Endothelial cell of umbilical vein (primary cell): Measurements from ENCODE around the gene PHAX. TPM values are rescaled to one million over a fixed set of nuclear protein-coding genes. Genes with fewer than 3 reads are reported as not detected.

ENCODE experiments used
- BruUV-seq: library from RNA; stranded (reverse); fragments of 400-500 nt; replicated peaks from 2 replicates; lab custom pipeline; 2021; lab: Mats Ljungman, UMichigan
- CTCF ChIA-PET: fragments of 300-600, 350-600 bp; sonication (Branson Sonifier 250); formaldehyde crosslinking; loops from one replicate; lab custom pipeline; 2021; ENCODE audit warnings: antibody characterized with exemption, inconsistent platforms; lab: Charles Lee
- POLR2A ChIA-PET: fragments of 300-600, 350-600 bp; sonication (Branson Sonifier 250); formaldehyde crosslinking; loops from one replicate; lab custom pipeline; 2021; ENCODE audit warnings: antibody characterized with exemption, inconsistent platforms; lab: Charles Lee
- DNase-seq: peaks from one replicate; pipeline ENCODE4 v3.0.0-alpha.2; 2011; ENCODE audit warnings: low read depth, low spot score
- FAIRE-seq: peaks from 2 replicates; lab custom pipeline; 2011; peaks lifted over from hg19 to GRCh38; lab: Jason Lieb, UNC
- H2AFZ ChIP-seq: 2 replicates; pipeline ENCODE4 v1.6.0; 2012; ENCODE audit warnings: low read depth, low read length, control low read depth, inconsistent platforms
- H3K27ac ChIP-seq: 2 replicates; pipeline ENCODE4 v1.5.1; 2011; ENCODE audit warnings: low read depth, mild to moderate bottlenecking, control low read depth, low read length, moderate library complexity; ENCODE audit not compliant: insufficient read depth
- H3K27me3 ChIP-seq, 2 experiments: 2 replicates each; pipeline versions ENCODE4 v1.6.0 to v1.6.1; 2011; ENCODE audit warnings: low read length in 2 of 2, mixed read lengths in 1 of 2; ENCODE audit not compliant: control insufficient read depth in 2 of 2, insufficient read depth in 2 of 2
- H3K36me3 ChIP-seq, 2 experiments: 2 replicates in 1 of 2; 3 replicates in 1 of 2; pipeline ENCODE4 v1.5.1; 2011; ENCODE audit warnings: low read length in 2 of 2, mild to moderate bottlenecking in 1 of 2, moderate library complexity in 1 of 2; ENCODE audit not compliant: control insufficient read depth in 2 of 2, insufficient read depth in 2 of 2; ENCODE audit errors: extremely low read depth in 1 of 2
- H3K4me1 ChIP-seq: 3 replicates; pipeline ENCODE4 v1.5.1; 2011; ENCODE audit warnings: mild to moderate bottlenecking, low read length; ENCODE audit not compliant: control insufficient read depth, insufficient read depth; ENCODE audit errors: extremely low read depth
- H3K4me2 ChIP-seq: 2 replicates; pipeline ENCODE4 v1.6.1; 2011; ENCODE audit warnings: low read length, control low read depth, mixed read lengths; ENCODE audit not compliant: insufficient read depth
- H3K4me3 ChIP-seq, 3 experiments: fragments of 200-600 bp in 1 of 3; sonication (generic), shearing (Covaris generic) in 1 of 3; replicated peaks in 1 of 3; 2 replicates each; pipeline ENCODE4 v1.5.1; 2011 to 2016; ENCODE audit warnings: control low read depth in 3 of 3, low read length in 3 of 3, mild to moderate bottlenecking in 2 of 3, inconsistent platforms in 1 of 3, low read depth in 1 of 3, moderate library complexity in 1 of 3; ENCODE audit not compliant: insufficient read depth in 1 of 3
- H3K79me2 ChIP-seq: 2 replicates; pipeline ENCODE4 v1.6.0; 2012; ENCODE audit warnings: low read length, inconsistent platforms; ENCODE audit not compliant: control insufficient read depth, insufficient read depth
- H3K9ac ChIP-seq: replicated peaks from 2 replicates; pipeline ENCODE3; 2011; ENCODE audit warnings: low read length, control low read depth; ENCODE audit not compliant: insufficient read depth; ENCODE audit errors: extremely low read depth
- H3K9me1 ChIP-seq: replicated peaks from 3 replicates; pipeline ENCODE4 v1.6.0; 2011; ENCODE audit warnings: mild to moderate bottlenecking, low read length; ENCODE audit not compliant: control insufficient read depth, insufficient read depth; ENCODE audit errors: extremely low read depth
- H3K9me3 ChIP-seq: replicated peaks from 2 replicates; pipeline ENCODE4 v1.5.1; 2012; ENCODE audit warnings: low read length, inconsistent platforms; ENCODE audit not compliant: control insufficient read depth, insufficient read depth
- H4K20me1 ChIP-seq: replicated peaks from 2 replicates; pipeline ENCODE3; 2011; ENCODE audit warnings: mild to moderate bottlenecking, low read length; ENCODE audit not compliant: control insufficient read depth, insufficient read depth; ENCODE audit errors: extremely low read depth
- CTCF ChIP-seq, 2 donors: IDR thresholded peaks; 1 replicate in 1 of 2; 2 replicates in 1 of 2; pipeline ENCODE4 v1.5.1; 2011; ENCODE audit warnings: low read length in 2 of 2, mild to moderate bottlenecking in 2 of 2, moderate library complexity in 2 of 2, control low read depth in 1 of 2, inconsistent platforms in 1 of 2, low read depth in 1 of 2; ENCODE audit not compliant: insufficient read depth in 1 of 2; ENCODE audit errors: extremely low read depth in 1 of 2
- EZH2 ChIP-seq: IDR thresholded peaks from 2 replicates; pipeline ENCODE4 v1.6.1; 2012; ENCODE audit warnings: borderline replicate concordance, low read depth, mild to moderate bottlenecking, moderate library complexity, low read length, inconsistent platforms; ENCODE audit not compliant: severe bottlenecking
- FOS ChIP-seq: IDR thresholded peaks from 2 replicates; pipeline ENCODE4 v1.6.1; 2011; ENCODE audit warnings: mild to moderate bottlenecking, low read length, moderate library complexity, borderline replicate concordance; ENCODE audit not compliant: insufficient read depth
- GATA2 ChIP-seq: IDR thresholded peaks from 2 replicates; pipeline ENCODE4 v1.7.0; 2011; ENCODE audit warnings: low read depth, mild to moderate bottlenecking, moderate library complexity, mixed read lengths, low read length; ENCODE audit not compliant: insufficient read length, insufficient read depth
- JUN ChIP-seq: IDR thresholded peaks from 2 replicates; pipeline ENCODE4 v1.6.1; 2011; ENCODE audit warnings: borderline replicate concordance, low read depth; ENCODE audit not compliant: insufficient read length, insufficient read depth
- MYC ChIP-seq: IDR thresholded peaks from one replicate; pipeline ENCODE4 v1.6.1; 2011; ENCODE audit warnings: mild to moderate bottlenecking, low read depth, low read length
- POLR2A ChIP-seq: IDR thresholded peaks from 2 replicates; pipeline ENCODE4 v1.6.1; 2012; ENCODE audit warnings: low read depth, mild to moderate bottlenecking, control low read depth, low read length
- POLR2AphosphoS5 ChIP-seq: IDR thresholded peaks from 2 replicates; pipeline ENCODE4 v1.6.1; 2012; ENCODE audit warnings: low read depth, mild to moderate bottlenecking, control low read depth, low read length, moderate library complexity; ENCODE audit not compliant: insufficient read depth
- dilution Hi-C: fragments of 300-500 bp; cut with MboI; formaldehyde crosslinking; loops from one replicate; pipeline ENCODE4 v1.15.0; 2019; ENCODE audit warnings: low sequenced_read_pairs; ENCODE audit not compliant: extremely low pct_ligation_motif_present
- intact Hi-C: fragments of 100-400 bp; cut with micrococcal nuclease; formaldehyde crosslinking; loops from one replicate; pipeline ENCODE4 v1.10.0; 2022
- polyA plus RNA-seq, 4 experiments: library from polyadenylated mRNA; depleted of rRNA in 3 of 4; stranded (reverse) in 3 of 4; unstranded in 1 of 4; fragments of >200 nt; gene quantifications; 2 replicates each; pipeline versions ENCODE4 v1.2.1 to v1.2.3, GENCODE V29; 2011 to 2012; ENCODE audit warnings: missing spikeins in 1 of 4
- total RNA-seq: library from RNA; stranded (reverse); gene quantifications from 2 replicates; pipeline ENCODE4 v1.2.3, GENCODE V29; 2021
- TF ChIP-seq, protein P1 (sequence below): IDR thresholded peaks from 2 replicates; pipeline ENCODE4 v1.6.1; 2011; ENCODE audit not compliant: insufficient read depth, insufficient read length

The PHAX gene
- total and polyA plus RNA-seq, 2 donors (not counting 3 experiments of a cell fraction or from before 2014, with no cell fraction given): 33.0 to 51.2 TPM

GRCh38 chr5:126636956-126637355, 36.2 kb downstream of the PHAX start:
- ChIA-PET POLR2A (no interaction called here), CTCF (no interaction called here)
- BruUV-seq: no TSS peak
- H2AFZ ChIP-seq: no peak overlapping the region
- H3K27me3 ChIP-seq: no peaks in the 10 kb centered on the region
- no peaks in the 10 kb centered on the region for H4K20me1 ChIP-seq
- H3K4me3 ChIP-seq: no peak overlapping the region
- H3K27ac ChIP-seq: no peak overlapping the region
- dilution Hi-C loops: no loop called here
- no peak for DNase-seq
- H3K9me3 ChIP-seq: no peaks in the 10 kb centered on the region
- H3K79me2 ChIP-seq: no peaks in the 10 kb centered on the region
- FAIRE-seq: no peak
- no peaks in the 10 kb centered on the region for H3K36me3 ChIP-seq
- no peak for TF ChIP-seq EZH2
- no peak for TF ChIP-seq MYC
- no peak for TF ChIP-seq POLR2A
- TF ChIP-seq FOS: no peak
- no peak for TF ChIP-seq POLR2AphosphoS5
- no peak for TF ChIP-seq CTCF (IDR thresholded peaks at IDR 0.05; ENCODE audit: extremely low read depth in 1 of 2, insufficient read depth in 1 of 2, low read depth in 1 of 2, low read length in 2 of 2)
- TF ChIP-seq, protein P1, sequence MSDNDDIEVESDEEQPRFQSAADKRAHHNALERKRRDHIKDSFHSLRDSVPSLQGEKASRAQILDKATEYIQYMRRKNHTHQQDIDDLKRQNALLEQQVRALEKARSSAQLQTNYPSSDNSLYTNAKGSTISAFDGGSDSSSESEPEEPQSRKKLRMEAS: no peak
- TF ChIP-seq GATA2: no peak
- TF ChIP-seq JUN: no peak
- peaks cover 3% of the 10 kb centered on the region for H3K4me1 ChIP-seq
- no peak overlapping the region for H3K9ac ChIP-seq
- intact Hi-C loops: no loop called here
- no peaks in the 10 kb centered on the region for H3K9me1 ChIP-seq
- H3K4me2 ChIP-seq: no peak overlapping the region
